ENCODE data around the gene ANKS1A. TPM values are rescaled to one million over a fixed set of nuclear protein-coding genes. Genes with fewer than 3 reads are reported as not detected.

Gene ANKS1A
- total RNA-seq, 1 experiment from 2014 or later, result 26.5 TPM

DNA sequence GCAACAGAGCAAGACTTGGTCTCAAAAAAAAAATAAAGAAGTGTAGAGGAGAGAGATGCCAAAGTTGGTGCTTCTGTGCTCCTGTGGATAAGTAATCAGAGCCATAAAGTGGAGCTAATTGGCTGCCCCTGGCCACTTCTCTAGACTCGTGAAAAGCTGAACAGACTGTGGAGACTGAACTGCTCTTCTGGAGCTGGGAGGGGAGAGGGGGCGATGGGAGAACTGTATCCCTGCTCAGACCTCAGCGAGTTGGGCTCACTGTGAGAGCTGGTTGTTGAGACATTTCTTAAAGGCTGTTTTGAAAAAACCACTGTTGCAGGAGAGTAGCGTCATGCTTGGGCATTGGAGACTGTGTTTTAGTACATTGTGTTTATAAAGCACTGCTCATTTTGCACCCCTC lies 126.4 kb downstream of the ANKS1A start:
- H2BK12ac ChIP-seq (ENCODE audit: insufficient read length, low read depth, low read length), result no peak overlapping the region
- no peaks in the 10 kb centered on the region for H3K79me1 ChIP-seq (ENCODE audit: insufficient read depth, low read depth, low read length, poor library complexity, severe bottlenecking)
- no peak overlapping the region for H3K23ac ChIP-seq (ENCODE audit: insufficient read length, low read depth, low read length)
- H3K9me3 ChIP-seq (ENCODE audit: control insufficient read depth, low read depth, low read length), result no peaks in the 10 kb centered on the region
- H4K91ac ChIP-seq (ENCODE audit: insufficient read length, low read depth, low read length), result no peak overlapping the region
- no peak overlapping the region for H3K4ac ChIP-seq (ENCODE audit: low read depth, low read length)
- H3K4me2 ChIP-seq (ENCODE audit: insufficient read depth, insufficient read length, low read length), result no peak overlapping the region
- no peak overlapping the region for H2BK120ac ChIP-seq (ENCODE audit: low read depth, low read length, poor library complexity, severe bottlenecking)
- no peak overlapping the region for H3K9ac ChIP-seq (ENCODE audit: extremely low read depth, insufficient read length, low read length)
- peaks cover 7 to 21% (median 13%) of the 10 kb centered on the region in 3 experiments; a peak in 4 of 7 replicates for H3K36me3 Mint-ChIP-seq (ENCODE audit: insufficient read depth in 1 of 3, low read depth in 3 of 3)
- TF ChIP-seq, protein P1, sequence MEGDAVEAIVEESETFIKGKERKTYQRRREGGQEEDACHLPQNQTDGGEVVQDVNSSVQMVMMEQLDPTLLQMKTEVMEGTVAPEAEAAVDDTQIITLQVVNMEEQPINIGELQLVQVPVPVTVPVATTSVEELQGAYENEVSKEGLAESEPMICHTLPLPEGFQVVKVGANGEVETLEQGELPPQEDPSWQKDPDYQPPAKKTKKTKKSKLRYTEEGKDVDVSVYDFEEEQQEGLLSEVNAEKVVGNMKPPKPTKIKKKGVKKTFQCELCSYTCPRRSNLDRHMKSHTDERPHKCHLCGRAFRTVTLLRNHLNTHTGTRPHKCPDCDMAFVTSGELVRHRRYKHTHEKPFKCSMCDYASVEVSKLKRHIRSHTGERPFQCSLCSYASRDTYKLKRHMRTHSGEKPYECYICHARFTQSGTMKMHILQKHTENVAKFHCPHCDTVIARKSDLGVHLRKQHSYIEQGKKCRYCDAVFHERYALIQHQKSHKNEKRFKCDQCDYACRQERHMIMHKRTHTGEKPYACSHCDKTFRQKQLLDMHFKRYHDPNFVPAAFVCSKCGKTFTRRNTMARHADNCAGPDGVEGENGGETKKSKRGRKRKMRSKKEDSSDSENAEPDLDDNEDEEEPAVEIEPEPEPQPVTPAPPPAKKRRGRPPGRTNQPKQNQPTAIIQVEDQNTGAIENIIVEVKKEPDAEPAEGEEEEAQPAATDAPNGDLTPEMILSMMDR (conservative IDR thresholded peaks at IDR 0.05), result no peak
- no peaks in the 10 kb centered on the region for H3K23me2 ChIP-seq (ENCODE audit: insufficient read length, low read depth, low read length, poor library complexity, severe bottlenecking)
- no peaks in the 10 kb centered on the region; the same call in 1 of the 2 replicates for H3K27me3 Mint-ChIP-seq (ENCODE audit: low read depth)
- H3K4me1 Mint-ChIP-seq, result peaks cover 17 to 32% of the 10 kb centered on the region in 2 experiments
- H3K56ac ChIP-seq (ENCODE audit: insufficient read length, low read depth, low read length), result no peak overlapping the region
- H3K9me3 Mint-ChIP-seq, result no peaks in the 10 kb centered on the region
- no peak overlapping the region for H2AK5ac ChIP-seq (ENCODE audit: insufficient read length, low read length)
- H2BK15ac ChIP-seq (ENCODE audit: low read depth, low read length), result no peak overlapping the region
- H4K8ac ChIP-seq (replicated peaks; ENCODE audit: insufficient read length, low read depth, low read length), result no peak overlapping the region
- no peak overlapping the region for H3T11ph ChIP-seq (ENCODE audit: low read length)
- no peak overlapping the region for H3K18ac ChIP-seq (ENCODE audit: insufficient read length, low read depth, low read length)
- H3K27ac Mint-ChIP-seq, result no peak overlapping the region; a peak in 1 of 7 replicates
- no peak for DNase-seq
- H3K4me3 Mint-ChIP-seq, result no peak overlapping the region
- no peaks in the 10 kb centered on the region for H3K79me2 ChIP-seq (ENCODE audit: insufficient read depth, low read length)
- H3K27ac ChIP-seq (ENCODE audit: insufficient read length, low read depth, low read length), result no peak overlapping the region
- no peak overlapping the region for H2AFZ ChIP-seq (ENCODE audit: low read length)
- H4K20me1 ChIP-seq (ENCODE audit: control insufficient read depth, insufficient read depth, insufficient read length), result no peaks in the 10 kb centered on the region
- WGBS (ENCODE audit: extremely low coverage, insufficient read length, low lambda C conversion rate), result no CpG with 5 or more reads among the region's 4 CpGs
- no peak overlapping the region for H3K14ac ChIP-seq (ENCODE audit: insufficient read depth, low read length)
- H2BK20ac ChIP-seq (ENCODE audit: low read depth, low read length, poor library complexity, severe bottlenecking), result no peak overlapping the region
- H2BK5ac ChIP-seq (ENCODE audit: insufficient read length, low read length), result no peak overlapping the region
- H4K5ac ChIP-seq (ENCODE audit: insufficient read length, low read depth, low read length), result no peak overlapping the region
- H3K27me3 ChIP-seq (ENCODE audit: insufficient read depth, low read length), result no peaks in the 10 kb centered on the region
- peaks cover 7% of the 10 kb centered on the region for H3K4me1 ChIP-seq (ENCODE audit: insufficient read depth, low read length)

Data from H9 (cell line).